Mesenchymal stem cell (in vitro differentiated cells and primary cell): ENCODE results near the gene EEFSEC.
A peak's percentile ranks its signal among the peaks of the same experiment; 100 is the strongest.

ENCODE experiments used
- DNase-seq: peaks from one replicate; pipeline ENCODE4 v3.0.0-alpha.2; 2013
- H2AFZ ChIP-seq: one replicate; pipeline ENCODE4 v1.6.1; 2013; ENCODE audit warnings: low read depth, mild to moderate bottlenecking, control low read depth, inconsistent platforms, low read length, moderate library complexity
- H2AK5ac ChIP-seq: 2 replicates; pipeline ENCODE4 v1.6.1; 2013; ENCODE audit warnings: low read length, moderate library complexity, mild to moderate bottlenecking, inconsistent platforms; ENCODE audit not compliant: severe bottlenecking
- H2BK120ac ChIP-seq: one replicate; pipeline ENCODE4 v1.6.1; 2013; ENCODE audit warnings: low read depth, mild to moderate bottlenecking, inconsistent platforms, low read length, moderate library complexity
- H2BK12ac ChIP-seq, 2 experiments: one replicate each; pipeline ENCODE4 v1.6.1; 2013; ENCODE audit warnings: inconsistent platforms in 2 of 2, low read length in 2 of 2, mild to moderate bottlenecking in 2 of 2, moderate library complexity in 2 of 2, control low read depth in 1 of 2
- H2BK15ac ChIP-seq: one replicate; pipeline ENCODE4 v1.6.1; 2013; ENCODE audit warnings: mild to moderate bottlenecking, low read depth, inconsistent platforms; ENCODE audit not compliant: poor library complexity, severe bottlenecking
- H2BK5ac ChIP-seq: 2 replicates; pipeline ENCODE4 v1.6.1; 2013; ENCODE audit warnings: low read depth, mild to moderate bottlenecking, low read length, control low read depth, inconsistent platforms; ENCODE audit not compliant: poor library complexity, severe bottlenecking
- H3K14ac ChIP-seq, 2 experiments: one replicate each; pipeline ENCODE4 v1.6.1; 2013; ENCODE audit warnings: inconsistent platforms in 2 of 2, low read length in 2 of 2, control low read depth in 1 of 2, mild to moderate bottlenecking in 1 of 2, moderate library complexity in 1 of 2
- H3K18ac ChIP-seq, 2 experiments: one replicate each; pipeline ENCODE4 v1.6.1; 2013; ENCODE audit warnings: inconsistent platforms in 2 of 2, low read length in 2 of 2, control low read depth in 1 of 2, low read depth in 1 of 2, mild to moderate bottlenecking in 1 of 2
- H3K23ac ChIP-seq, 2 experiments: one replicate each; pipeline ENCODE4 v1.6.1; 2013; ENCODE audit warnings: inconsistent platforms in 2 of 2, low read length in 2 of 2, mild to moderate bottlenecking in 2 of 2, moderate library complexity in 2 of 2, control low read depth in 1 of 2
- H3K27ac ChIP-seq: 2 replicates; pipeline ENCODE4 v1.5.1; 2013; ENCODE audit warnings: mild to moderate bottlenecking, moderate library complexity, low read length, control low read depth, inconsistent platforms; ENCODE audit not compliant: poor library complexity, severe bottlenecking
- H3K27me3 ChIP-seq, 2 experiments: 2 replicates each; pipeline versions ENCODE4 v1.6.1 to v1.7.0; 2013; ENCODE audit warnings: low read length in 2 of 2, mild to moderate bottlenecking in 2 of 2, moderate library complexity in 2 of 2, control low read depth in 1 of 2, inconsistent platforms in 1 of 2; ENCODE audit not compliant: control insufficient read depth in 1 of 2, insufficient read depth in 1 of 2
- H3K36me3 ChIP-seq, 2 experiments: 2 replicates each; pipeline versions ENCODE4 v1.6.1 to v1.7.0; 2013; ENCODE audit warnings: low read length in 2 of 2, control low read depth in 1 of 2, inconsistent platforms in 1 of 2, low read depth in 1 of 2, mild to moderate bottlenecking in 1 of 2; ENCODE audit not compliant: insufficient read depth in 2 of 2, control insufficient read depth in 1 of 2
- H3K4ac ChIP-seq, 2 experiments: one replicate each; pipeline ENCODE4 v1.6.1; 2013; ENCODE audit warnings: inconsistent platforms in 2 of 2, low read length in 2 of 2, mild to moderate bottlenecking in 2 of 2, moderate library complexity in 2 of 2, control low read depth in 1 of 2, low read depth in 1 of 2
- H3K4me1 ChIP-seq: 2 replicates; pipeline ENCODE4 v1.6.1; 2013; ENCODE audit warnings: low read depth, low read length, control low read depth; ENCODE audit not compliant: control insufficient read depth, insufficient read depth
- H3K4me2 ChIP-seq: 2 replicates; pipeline ENCODE4 v1.6.1; 2013; ENCODE audit warnings: low read length, mild to moderate bottlenecking, inconsistent platforms; ENCODE audit not compliant: poor library complexity, severe bottlenecking
- H3K4me3 ChIP-seq, 2 experiments: 2 replicates each; pipeline versions ENCODE4 v1.5.1 to v1.7.0; 2013; ENCODE audit warnings: low read length in 2 of 2, mild to moderate bottlenecking in 2 of 2, control low read depth in 1 of 2, low read depth in 1 of 2; ENCODE audit not compliant: insufficient read depth in 1 of 2
- H3K79me1 ChIP-seq: replicated peaks from 2 replicates; pipeline ENCODE4 v1.6.1; 2013; ENCODE audit warnings: mild to moderate bottlenecking, control low read depth, low read length, inconsistent platforms; ENCODE audit not compliant: poor library complexity, severe bottlenecking
- H3K9ac ChIP-seq: 2 replicates; pipeline ENCODE4 v1.7.0; 2013; ENCODE audit warnings: mild to moderate bottlenecking, low read length, moderate library complexity
- H3K9me3 ChIP-seq: 2 replicates; pipeline ENCODE4 v1.7.0; 2013; ENCODE audit warnings: mild to moderate bottlenecking, low read length; ENCODE audit not compliant: control insufficient read depth
- H4K8ac ChIP-seq: one replicate; pipeline ENCODE4 v1.6.1; 2013; ENCODE audit warnings: inconsistent platforms, mild to moderate bottlenecking, low read length, moderate library complexity
- H4K91ac ChIP-seq: one replicate; pipeline ENCODE4 v1.6.1; 2013; ENCODE audit warnings: mild to moderate bottlenecking, low read length, inconsistent platforms
- WGBS: methylation state at CpG from one replicate; pipeline ENCODE4 v1.1.7; 2013; ENCODE audit warnings: mixed read lengths; 5-methylcytosine and 5-hydroxymethylcytosine counted together

EEFSEC gene

DNA sequence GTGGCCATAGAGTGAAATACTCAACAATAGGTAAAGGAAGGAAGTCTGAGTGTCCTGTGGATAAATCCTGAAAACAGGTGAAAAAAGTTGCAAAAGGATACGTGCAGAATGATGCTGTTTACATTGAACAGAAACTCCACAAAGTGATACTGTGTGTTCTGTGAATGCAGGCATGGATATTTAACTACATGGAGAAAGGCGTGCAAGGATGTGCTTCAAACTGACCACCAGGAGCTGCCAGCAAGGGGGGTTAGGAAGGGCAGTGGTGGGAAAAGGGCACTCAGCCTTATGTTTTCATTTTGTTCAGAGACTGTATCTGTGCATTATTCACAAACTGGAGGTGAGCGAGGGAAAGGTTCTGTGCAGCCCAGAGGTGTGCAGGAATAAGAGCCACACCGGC, 266.0 kb downstream of the EEFSEC start:
- H3K4me3 ChIP-seq: no peak overlapping the region
- H2AFZ ChIP-seq: no peak overlapping the region
- H3K18ac ChIP-seq: no peak overlapping the region
- H2AK5ac ChIP-seq: no peak overlapping the region
- no peaks in the 10 kb centered on the region for H3K9me3 ChIP-seq
- no peak overlapping the region for H3K14ac ChIP-seq
- no peak overlapping the region for H3K9ac ChIP-seq
- H2BK12ac ChIP-seq: no peak overlapping the region
- H4K8ac ChIP-seq: no peak overlapping the region
- H3K27me3 ChIP-seq: peaks cover 7 to 82% of the 10 kb centered on the region in 2 experiments
- H3K4ac ChIP-seq: no peak overlapping the region
- no peak overlapping the region for H3K27ac ChIP-seq
- H4K91ac ChIP-seq: no peak overlapping the region
- H3K4me1 ChIP-seq: peaks cover 21% of the 10 kb centered on the region
- 94% methylated on average over 4 of the region's 4 CpGs for WGBS
- H3K79me1 ChIP-seq: no peaks in the 10 kb centered on the region
- H2BK5ac ChIP-seq: no peak overlapping the region
- no peak overlapping the region for H3K4me2 ChIP-seq
- no peak for DNase-seq
- H3K23ac ChIP-seq: no peak overlapping the region
- no peaks in the 10 kb centered on the region for H3K36me3 ChIP-seq
- H2BK120ac ChIP-seq: no peak overlapping the region
- no peak overlapping the region for H2BK15ac ChIP-seq

- Histone ChIP-seq H3K79me1 (no peaks in the 10 kb centered on the region), H2BK12ac (no peak overlapping the region), H3K9ac (no peak overlapping the region), H2BK5ac (no peak overlapping the region), H3K9me3 (no peaks in the 10 kb centered on the region), H3K27ac (no peak overlapping the region), H2BK15ac (no peak overlapping the region), H3K4ac (no peak overlapping the region), H3K36me3 (no peaks in the 10 kb centered on the region), H3K4me3 (no peak overlapping the region), H3K4me1 (peaks cover 21% of the 10 kb centered on the region), H3K27me3 (peaks cover 11 to 82% of the 10 kb centered on the region in 2 experiments), H4K91ac (no peak overlapping the region), H2AFZ (no peak overlapping the region), H4K8ac (no peak overlapping the region), H3K18ac (no peak overlapping the region), H3K23ac (no peak overlapping the region), H3K14ac (peak overlapping the region in 1 of 2 experiments; percentile 18), H2BK120ac (no peak overlapping the region), H2AK5ac (no peak overlapping the region), H3K4me2 (no peak overlapping the region)
- 95% methylated on average over 7 of the region's 7 CpGs for WGBS
- DNase-seq: no peak
Measured at GRCh38 chr3:128420289-128420688, 267.0 kb downstream of the EEFSEC start.

GRCh38 chr3:128420720-128421438, 267.6 kb downstream of the EEFSEC start:
- Histone ChIP-seq H3K9me3 (no peaks in the 10 kb centered on the region), H4K91ac (no peak overlapping the region), H3K14ac (peak overlapping the region in 1 of 2 experiments; percentile 35), H2BK5ac (no peak overlapping the region), H3K36me3 (no peaks in the 10 kb centered on the region), H3K18ac (no peak overlapping the region), H3K9ac (no peak overlapping the region), H3K27ac (no peak overlapping the region), H2AK5ac (no peak overlapping the region), H3K4me2 (no peak overlapping the region), H3K23ac (no peak overlapping the region), H2BK15ac (no peak overlapping the region), H2AFZ (no peak overlapping the region), H2BK120ac (no peak overlapping the region), H4K8ac (no peak overlapping the region), H3K27me3 (peaks cover 15 to 87% of the 10 kb centered on the region in 2 experiments), H3K4ac (no peak overlapping the region), H3K79me1 (no peaks in the 10 kb centered on the region), H2BK12ac (peak overlapping the region in 1 of 2 experiments; percentile 42), H3K4me3 (no peak overlapping the region), H3K4me1 (peaks cover 21% of the 10 kb centered on the region)
- DNase-seq: no peak
- WGBS: 93% methylated on average over 12 of the region's 12 CpGs

DNA sequence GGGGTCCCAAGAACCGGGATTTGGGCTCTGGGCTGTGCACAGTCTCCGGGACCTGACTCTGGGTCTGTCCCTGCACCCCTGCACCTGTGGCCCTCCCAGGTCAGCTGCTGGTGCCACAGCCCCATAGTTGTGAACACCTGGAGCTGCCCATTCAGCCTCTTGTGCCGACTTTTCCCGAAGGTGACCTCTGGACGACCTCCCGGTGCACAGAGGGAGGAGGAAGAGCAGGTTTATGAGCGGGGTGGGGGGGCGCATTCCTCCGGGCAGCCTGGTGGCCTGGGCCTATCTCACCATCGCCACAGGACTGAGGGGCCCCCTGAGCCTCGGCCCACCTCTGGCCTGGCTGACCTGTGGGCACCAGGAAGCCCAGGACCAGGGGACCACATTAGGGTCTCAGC, 268.2 kb downstream of the EEFSEC start:
- Histone ChIP-seq H3K27ac (no peak overlapping the region), H3K4me2 (no peak overlapping the region), H3K9me3 (no peaks in the 10 kb centered on the region), H3K4ac (no peak overlapping the region), H2BK120ac (no peak overlapping the region), H3K79me1 (no peaks in the 10 kb centered on the region), H3K9ac (no peak overlapping the region), H3K14ac (no peak overlapping the region), H3K4me1 (peaks cover 22% of the 10 kb centered on the region), H3K23ac (no peak overlapping the region), H2AK5ac (no peak overlapping the region), H4K8ac (no peak overlapping the region), H2BK15ac (peak overlapping the region; percentile 20), H3K36me3 (no peaks in the 10 kb centered on the region), H3K18ac (no peak overlapping the region), H2BK5ac (no peak overlapping the region), H2BK12ac (no peak overlapping the region), H3K4me3 (no peak overlapping the region), H2AFZ (no peak overlapping the region), H3K27me3 (peaks cover 18 to 90% of the 10 kb centered on the region in 2 experiments), H4K91ac (no peak overlapping the region)
- no peak for DNase-seq
- WGBS: 84% methylated on average over 11 of the region's 11 CpGs
